Measurements from ENCODE around the gene SERPINA5. TPM values are rescaled to one million over a fixed set of nuclear protein-coding genes. Genes with fewer than 3 reads are reported as not detected.
A peak's percentile ranks its signal among the peaks of the same experiment; 100 is the strongest.

Gene SERPINA5
- total and polyA plus RNA-seq, 5 experiments from 2014 or later: not detected

GRCh38 chr14:94615823-94616570 lies 34.8 kb downstream of the SERPINA5 start:
- Mint-ChIP-seq H3K9me3 (peaks cover 0 to 38% (median 22%) of the 10 kb centered on the region in 9 donors), H3K4me1 (no peaks in the 10 kb centered on the region), H3K36me3 (peaks cover 0 to 26% (median 0%) of the 10 kb centered on the region in 3 donors), H3K27me3 (peaks cover 0 to 24% (median 6%) of the 10 kb centered on the region in 5 donors), H3K4me3 (no peak overlapping the region), H3K27ac (no peak overlapping the region)
- DNase-seq (no peak), ATAC-seq (no peak)
- POLR2A ChIA-PET: interaction anchor here (0.5 kb wide), 1 partner anchor 1804 kb away, joined by 3 read pairs; no protein-coding TSS in a partner anchor

- H3K4me3 Mint-ChIP-seq: no peak overlapping the region
These were observed 36.2 kb downstream of the SERPINA5 start for GRCh38 chr14:94617366-94617941.

GRCh38 chr14:94617988-94618822 lies 37.0 kb downstream of the SERPINA5 start:
- peaks cover 0 to 38% (median 22%) of the 10 kb centered on the region in 9 donors for H3K9me3 Mint-ChIP-seq
- H3K27me3 Mint-ChIP-seq: peaks cover under 1 to 31% (median 9%) of the 10 kb centered on the region in 5 donors
- no peaks in the 10 kb centered on the region for H3K4me1 Mint-ChIP-seq
- no peak for DNase-seq
- POLR2A ChIA-PET: no interaction called here
- H3K4me3 Mint-ChIP-seq: no peak overlapping the region
- peaks cover 0 to 26% (median 0%) of the 10 kb centered on the region in 3 donors for H3K36me3 Mint-ChIP-seq
- ATAC-seq: no peak
- H3K27ac Mint-ChIP-seq: no peak overlapping the region

More at GRCh38 chr14:94617366-94617941, 36.2 kb downstream of the SERPINA5 start:
- H3K36me3 Mint-ChIP-seq: peaks cover 0 to 26% (median 0%) of the 10 kb centered on the region in 3 donors
- H3K27ac Mint-ChIP-seq: no peak overlapping the region
- peaks cover 0 to 38% (median 22%) of the 10 kb centered on the region in 9 donors for H3K9me3 Mint-ChIP-seq
- H3K4me1 Mint-ChIP-seq: no peaks in the 10 kb centered on the region
- ATAC-seq (no peak), DNase-seq (no peak)
- POLR2A ChIA-PET: no interaction called here
- H3K27me3 Mint-ChIP-seq: peaks cover 0 to 32% (median 8%) of the 10 kb centered on the region in 5 donors

- POLR2A ChIA-PET: no interaction called here
- H3K27ac Mint-ChIP-seq: no peak overlapping the region
- H3K9me3 Mint-ChIP-seq: peaks cover 0 to 38% (median 22%) of the 10 kb centered on the region in 9 donors
- ATAC-seq: no peak
- H3K4me3 Mint-ChIP-seq: no peak overlapping the region
- no peak for DNase-seq
- peaks cover 0 to 26% (median 0%) of the 10 kb centered on the region in 3 donors for H3K36me3 Mint-ChIP-seq
- no peaks in the 10 kb centered on the region for H3K4me1 Mint-ChIP-seq
- peaks cover 2 to 26% (median 9%) of the 10 kb centered on the region in 5 donors for H3K27me3 Mint-ChIP-seq
These were observed 38.1 kb downstream of the SERPINA5 start for GRCh38 chr14:94619297-94619696.

GRCh38 chr14:94620597-94620996 lies 39.4 kb downstream of the SERPINA5 start:
- Mint-ChIP-seq H3K4me3 (no peak overlapping the region), H3K9me3 (peaks cover 0 to 38% (median 22%) of the 10 kb centered on the region in 9 donors), H3K27ac (no peak overlapping the region), H3K4me1 (no peaks in the 10 kb centered on the region), H3K27me3 (peaks cover 2 to 26% (median 9%) of the 10 kb centered on the region in 5 donors), H3K36me3 (peaks cover 0 to 26% (median 0%) of the 10 kb centered on the region in 3 donors)
- POLR2A ChIA-PET: no interaction called here
- no peak for DNase-seq
- no peak for ATAC-seq

GRCh38 chr14:94621358-94622134 lies 40.3 kb downstream of the SERPINA5 start:
- Mint-ChIP-seq H3K36me3 (peaks cover 0 to 24% (median 0%) of the 10 kb centered on the region in 3 donors), H3K9me3 (peaks cover 0 to 33% (median 22%) of the 10 kb centered on the region in 9 donors), H3K27ac (no peak overlapping the region), H3K4me1 (no peaks in the 10 kb centered on the region), H3K4me3 (no peak overlapping the region), H3K27me3 (peaks cover 2 to 19% (median 9%) of the 10 kb centered on the region in 5 donors)
- DNase-seq (no peak), ATAC-seq (no peak)
- POLR2A ChIA-PET: no interaction called here

GRCh38 chr14:94622653-94623421 lies 41.6 kb downstream of the SERPINA5 start:
- Mint-ChIP-seq H3K9me3 (peaks cover 0 to 25% (median 12%) of the 10 kb centered on the region in 9 donors), H3K27me3 (peaks cover 2 to 26% (median 12%) of the 10 kb centered on the region in 5 donors), H3K27ac (peak overlapping the region in 1 of 10 donors; percentile 22), H3K36me3 (peaks cover 0 to 13% (median 0%) of the 10 kb centered on the region in 3 donors), H3K4me1 (no peaks in the 10 kb centered on the region), H3K4me3 (no peak overlapping the region)
- POLR2A ChIA-PET: no interaction called here
- ATAC-seq (no peak), DNase-seq (no peak)

GRCh38 chr14:94623422-94623809 lies 42.2 kb downstream of the SERPINA5 start:
- H3K9me3 Mint-ChIP-seq: peaks cover 0 to 21% (median 8%) of the 10 kb centered on the region in 9 donors
- H3K4me3 Mint-ChIP-seq: no peak overlapping the region
- ATAC-seq: no peak
- peaks cover 0 to 7% (median 0%) of the 10 kb centered on the region in 3 donors for H3K36me3 Mint-ChIP-seq
- no peak for DNase-seq
- POLR2A ChIA-PET: no interaction called here
- H3K4me1 Mint-ChIP-seq: no peaks in the 10 kb centered on the region
- peaks cover 2 to 30% (median 12%) of the 10 kb centered on the region in 5 donors for H3K27me3 Mint-ChIP-seq
- H3K27ac Mint-ChIP-seq: peak overlapping the region in 1 of 10 donors; percentile 22

GRCh38 chr14:94623856-94624499 lies 42.8 kb downstream of the SERPINA5 start:
- no peak for DNase-seq
- Mint-ChIP-seq H3K4me3 (no peak overlapping the region), H3K27me3 (peaks cover 2 to 35% (median 15%) of the 10 kb centered on the region in 5 donors), H3K36me3 (peaks cover 0 to 1% (median 0%) of the 10 kb centered on the region in 3 donors), H3K9me3 (peaks cover 0 to 15% (median 3%) of the 10 kb centered on the region in 9 donors), H3K27ac (no peak overlapping the region), H3K4me1 (no peaks in the 10 kb centered on the region)
- ATAC-seq: no peak
- POLR2A ChIA-PET: no interaction called here

GRCh38 chr14:94624537-94625352 lies 43.5 kb downstream of the SERPINA5 start:
- Mint-ChIP-seq H3K9me3 (peaks cover 0 to 8% (median 3%) of the 10 kb centered on the region in 9 donors), H3K27ac (no peak overlapping the region), H3K4me1 (no peaks in the 10 kb centered on the region), H3K27me3 (peaks cover 5 to 39% (median 17%) of the 10 kb centered on the region in 5 donors), H3K4me3 (no peak overlapping the region), H3K36me3 (no peaks in the 10 kb centered on the region)
- no peak for ATAC-seq
- POLR2A ChIA-PET: no interaction called here
- DNase-seq: no peak

GRCh38 chr14:94625353-94625635 lies 44.1 kb downstream of the SERPINA5 start:
- ATAC-seq (no peak), DNase-seq (no peak)
- no peaks in the 10 kb centered on the region for H3K4me1 Mint-ChIP-seq
- POLR2A ChIA-PET: no interaction called here
- no peak overlapping the region for H3K4me3 Mint-ChIP-seq
- peaks cover 0 to 3% (median 1%) of the 10 kb centered on the region in 9 donors for H3K9me3 Mint-ChIP-seq
- peaks cover 7 to 37% (median 13%) of the 10 kb centered on the region in 5 donors for H3K27me3 Mint-ChIP-seq
- no peak overlapping the region for H3K27ac Mint-ChIP-seq
- no peaks in the 10 kb centered on the region for H3K36me3 Mint-ChIP-seq
